HEK293 (cell line): ENCODE measurements around the gene U2AF1.
"Not testable (repeated sequence)": the region's sequence is repeated elsewhere in the genome, so short reads cannot be mapped to it uniquely, and the experiment has no call there.

ENCODE experiments used
- CTCF ChIP-seq: fragments of 450-650 bp; formaldehyde crosslinking; IDR thresholded peaks from 2 replicates; pipeline ENCODE4 v1.5.1; 2016; ENCODE audit warnings: missing biosample characterization, missing genetic modification characterization
- REST ChIP-seq: fragments of 450-650 bp; formaldehyde crosslinking; IDR thresholded peaks from 2 replicates; pipeline ENCODE4 v1.5.1; 2016; ENCODE audit warnings: missing biosample characterization, missing genetic modification characterization
- SALL2 ChIP-seq: fragments of 450-650 bp; formaldehyde crosslinking; IDR thresholded peaks from 2 replicates; pipeline ENCODE4 v1.5.0; 2017; ENCODE audit warnings: missing biosample characterization, mild to moderate bottlenecking, missing genetic modification characterization, borderline replicate concordance
- ZBTB1 ChIP-seq: fragments of 450-650 bp; formaldehyde crosslinking; IDR thresholded peaks from 2 replicates; pipeline ENCODE4 v1.5.1; 2016; ENCODE audit warnings: missing biosample characterization, missing genetic modification characterization
- ZNF114 ChIP-seq: fragments of 450-650 bp; formaldehyde crosslinking; IDR thresholded peaks from 2 replicates; pipeline ENCODE4 v1.5.0; 2017; ENCODE audit warnings: missing biosample characterization, missing genetic modification characterization
- ZNF138 ChIP-seq: fragments of 450-650 bp; formaldehyde crosslinking; IDR thresholded peaks from 2 replicates; pipeline ENCODE4 v1.5.1; 2016; ENCODE audit warnings: missing biosample characterization, missing genetic modification characterization, borderline replicate concordance
- ZNF274 ChIP-seq, 2 experiments: fragments of 200-500 bp in 1 of 2; fragments of 450-650 bp in 1 of 2; sonication (Bioruptor generic) in 1 of 2; formaldehyde crosslinking in 1 of 2; IDR thresholded peaks; 2 replicates each; pipeline versions ENCODE4 v1.5.1 to v1.6.1; 2014 to 2016; ENCODE audit warnings: borderline replicate concordance in 1 of 2, inconsistent platforms in 1 of 2, low read length in 1 of 2, missing biosample characterization in 1 of 2, missing genetic modification characterization in 1 of 2
- ZNF558 ChIP-seq: fragments of 450-650 bp; formaldehyde crosslinking; IDR thresholded peaks from 2 replicates; pipeline ENCODE4 v1.5.1; 2016; ENCODE audit warnings: missing biosample characterization, missing genetic modification characterization
- ZNF580 ChIP-seq: fragments of 450-650 bp; formaldehyde crosslinking; IDR thresholded peaks from 2 replicates; pipeline ENCODE4 v1.5.1; 2016; ENCODE audit warnings: missing biosample characterization, missing genetic modification characterization
- TF ChIP-seq, protein P1 (sequence below): fragments of 450-650 bp; formaldehyde crosslinking; IDR thresholded peaks from 2 replicates; pipeline ENCODE4; 2016; ENCODE audit warnings: missing biosample characterization, missing genetic modification characterization
- TF ChIP-seq, protein P2 (sequence below): IDR thresholded peaks from 2 replicates; pipeline ENCODE4 v1.6.1; 2011; ENCODE audit warnings: mild to moderate bottlenecking, low read depth, low read length, borderline replicate concordance
- TF ChIP-seq, protein P3 (sequence below): fragments of 450-650 bp; formaldehyde crosslinking; IDR thresholded peaks from 2 replicates; pipeline ENCODE4 v1.5.1; 2016; ENCODE audit warnings: missing biosample characterization, missing genetic modification characterization
- TF ChIP-seq, protein P4 (sequence below): fragments of 450-650 bp; IDR thresholded peaks from 2 replicates; pipeline ENCODE4 v1.5.1; 2018; ENCODE audit warnings: missing biosample characterization, missing genetic modification characterization

DNA sequence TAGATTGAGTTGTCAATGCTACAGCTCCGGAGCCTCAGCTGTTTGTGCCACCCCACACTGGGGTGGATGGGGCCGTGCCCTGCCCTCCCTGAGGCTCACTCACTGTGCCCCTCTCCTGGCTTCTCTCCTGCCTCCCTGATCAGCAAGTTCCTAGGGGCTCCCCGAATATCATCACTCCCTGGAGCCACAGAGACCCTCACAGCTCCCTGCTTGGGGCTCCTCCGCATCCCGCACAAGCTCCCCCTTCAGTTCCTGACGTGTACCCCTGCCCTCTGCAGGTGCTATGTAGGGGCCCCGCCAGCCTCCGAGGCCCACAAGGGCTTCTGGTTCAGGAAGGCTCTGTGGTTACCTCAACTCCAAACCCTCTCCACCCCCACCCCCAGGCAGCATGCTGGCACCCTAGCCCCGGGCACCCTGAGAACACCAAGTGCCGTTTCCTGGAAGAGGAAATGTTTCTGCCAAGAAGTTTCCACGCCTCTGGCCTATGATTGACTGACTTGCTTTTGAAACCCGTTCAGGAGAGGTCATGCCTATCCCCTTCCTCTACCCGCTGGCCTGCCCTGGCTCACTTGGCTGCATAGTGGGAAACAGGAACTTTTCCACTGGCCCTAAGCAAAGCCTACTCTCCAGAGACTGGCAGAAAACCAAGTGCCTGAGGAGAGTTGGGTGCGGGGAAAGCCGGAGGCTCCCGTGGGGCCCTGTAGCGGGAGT lies 62.0 kb downstream of the U2AF1 start:
- not testable (repeated sequence) for TF ChIP-seq CTCF (tag by site-specific recombination); ZNF114 (tag by site-specific recombination); ZNF138; ZBTB1 (tag by site-specific recombination); REST; ZNF580 (tag by site-specific recombination); ZNF558 (tag by site-specific recombination); ZNF274 (IDR thresholded peaks at IDR 0.05; ENCODE audit: low read length); ZNF274 (tag by site-specific recombination; IDR thresholded peaks at IDR 0.05; ENCODE audit: borderline replicate concordance); SALL2 (tag by site-specific recombination)
- TF ChIP-seq, protein P1, sequence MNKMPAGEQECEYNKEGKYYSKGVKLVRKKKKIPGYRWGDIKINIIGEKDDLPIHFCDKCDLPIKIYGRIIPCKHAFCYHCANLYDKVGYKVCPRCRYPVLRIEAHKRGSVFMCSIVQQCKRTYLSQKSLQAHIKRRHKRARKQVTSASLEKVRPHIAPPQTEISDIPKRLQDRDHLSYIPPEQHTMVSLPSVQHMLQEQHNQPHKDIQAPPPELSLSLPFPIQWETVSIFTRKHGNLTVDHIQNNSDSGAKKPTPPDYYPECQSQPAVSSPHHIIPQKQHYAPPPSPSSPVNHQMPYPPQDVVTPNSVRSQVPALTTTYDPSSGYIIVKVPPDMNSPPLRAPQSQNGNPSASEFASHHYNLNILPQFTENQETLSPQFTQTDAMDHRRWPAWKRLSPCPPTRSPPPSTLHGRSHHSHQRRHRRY, result not testable (repeated sequence)
- TF ChIP-seq, protein P2, sequence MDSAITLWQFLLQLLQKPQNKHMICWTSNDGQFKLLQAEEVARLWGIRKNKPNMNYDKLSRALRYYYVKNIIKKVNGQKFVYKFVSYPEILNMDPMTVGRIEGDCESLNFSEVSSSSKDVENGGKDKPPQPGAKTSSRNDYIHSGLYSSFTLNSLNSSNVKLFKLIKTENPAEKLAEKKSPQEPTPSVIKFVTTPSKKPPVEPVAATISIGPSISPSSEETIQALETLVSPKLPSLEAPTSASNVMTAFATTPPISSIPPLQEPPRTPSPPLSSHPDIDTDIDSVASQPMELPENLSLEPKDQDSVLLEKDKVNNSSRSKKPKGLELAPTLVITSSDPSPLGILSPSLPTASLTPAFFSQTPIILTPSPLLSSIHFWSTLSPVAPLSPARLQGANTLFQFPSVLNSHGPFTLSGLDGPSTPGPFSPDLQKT, result not testable (repeated sequence)
- TF ChIP-seq, protein P3, sequence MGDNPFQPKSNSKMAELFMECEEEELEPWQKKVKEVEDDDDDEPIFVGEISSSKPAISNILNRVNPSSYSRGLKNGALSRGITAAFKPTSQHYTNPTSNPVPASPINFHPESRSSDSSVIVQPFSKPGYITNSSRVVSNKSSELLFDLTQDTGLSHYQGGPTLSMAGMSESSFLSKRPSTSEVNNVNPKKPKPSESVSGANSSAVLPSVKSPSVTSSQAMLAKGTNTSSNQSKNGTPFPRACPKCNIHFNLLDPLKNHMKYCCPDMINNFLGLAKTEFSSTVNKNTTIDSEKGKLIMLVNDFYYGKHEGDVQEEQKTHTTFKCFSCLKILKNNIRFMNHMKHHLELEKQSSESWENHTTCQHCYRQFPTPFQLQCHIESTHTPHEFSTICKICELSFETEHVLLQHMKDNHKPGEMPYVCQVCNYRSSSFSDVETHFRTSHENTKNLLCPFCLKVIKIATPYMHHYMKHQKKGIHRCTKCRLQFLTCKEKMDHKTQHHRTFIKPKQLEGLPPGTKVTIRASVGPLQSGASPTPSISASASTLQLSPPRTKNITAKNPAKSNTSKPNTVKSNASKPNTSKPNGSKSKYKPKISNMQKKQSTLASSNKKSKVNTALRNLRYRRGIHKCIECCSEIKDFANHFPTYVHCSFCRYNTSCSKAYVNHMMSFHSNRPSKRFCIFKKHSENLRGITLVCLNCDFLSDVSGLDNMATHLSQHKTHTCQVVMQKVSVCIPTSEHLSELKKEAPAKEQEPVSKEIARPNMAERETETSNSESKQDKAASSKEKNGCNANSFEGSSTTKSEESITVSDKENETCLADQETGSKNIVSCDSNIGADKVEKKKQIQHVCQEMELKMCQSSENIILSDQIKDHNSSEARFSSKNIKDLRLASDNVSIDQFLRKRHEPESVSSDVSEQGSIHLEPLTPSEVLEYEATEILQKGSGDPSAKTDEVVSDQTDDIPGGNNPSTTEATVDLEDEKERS (tag by site-specific recombination), result not testable (repeated sequence)
- TF ChIP-seq, protein P4, sequence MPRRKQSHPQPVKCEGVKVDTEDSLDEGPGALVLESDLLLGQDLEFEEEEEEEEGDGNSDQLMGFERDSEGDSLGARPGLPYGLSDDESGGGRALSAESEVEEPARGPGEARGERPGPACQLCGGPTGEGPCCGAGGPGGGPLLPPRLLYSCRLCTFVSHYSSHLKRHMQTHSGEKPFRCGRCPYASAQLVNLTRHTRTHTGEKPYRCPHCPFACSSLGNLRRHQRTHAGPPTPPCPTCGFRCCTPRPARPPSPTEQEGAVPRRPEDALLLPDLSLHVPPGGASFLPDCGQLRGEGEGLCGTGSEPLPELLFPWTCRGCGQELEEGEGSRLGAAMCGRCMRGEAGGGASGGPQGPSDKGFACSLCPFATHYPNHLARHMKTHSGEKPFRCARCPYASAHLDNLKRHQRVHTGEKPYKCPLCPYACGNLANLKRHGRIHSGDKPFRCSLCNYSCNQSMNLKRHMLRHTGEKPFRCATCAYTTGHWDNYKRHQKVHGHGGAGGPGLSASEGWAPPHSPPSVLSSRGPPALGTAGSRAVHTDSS, result not testable (repeated sequence)
